ENCODE data around the gene PSMA7. TPM values are rescaled to one million over a fixed set of nuclear protein-coding genes. Genes with fewer than 3 reads are reported as not detected.

Gene PSMA7
- total RNA-seq, 1 donor from 2014 or later, result 301 TPM

DNA sequence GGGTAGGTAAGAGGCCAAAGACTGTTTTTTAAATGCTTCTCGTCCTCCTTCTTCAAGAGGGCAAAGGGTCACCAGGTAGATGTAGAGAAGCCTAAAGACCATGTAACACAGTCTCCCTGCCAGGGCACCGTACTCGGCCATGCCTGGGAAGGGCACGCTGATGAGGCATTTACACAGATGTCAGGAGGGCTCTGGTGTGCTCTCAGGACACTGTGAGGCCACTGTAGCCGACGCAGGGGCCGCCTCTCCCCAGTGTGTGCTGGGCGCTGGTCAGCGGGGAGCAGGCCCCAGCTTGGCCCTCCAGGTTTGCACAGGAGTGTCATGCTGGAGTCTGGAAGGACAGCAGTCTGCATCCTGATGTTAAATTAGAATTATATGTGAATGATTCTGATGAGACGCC lies 32.5 kb upstream of the PSMA7 start:
- no peaks in the 10 kb centered on the region for H3K9me3 ChIP-seq
- TF ChIP-seq, protein P1, sequence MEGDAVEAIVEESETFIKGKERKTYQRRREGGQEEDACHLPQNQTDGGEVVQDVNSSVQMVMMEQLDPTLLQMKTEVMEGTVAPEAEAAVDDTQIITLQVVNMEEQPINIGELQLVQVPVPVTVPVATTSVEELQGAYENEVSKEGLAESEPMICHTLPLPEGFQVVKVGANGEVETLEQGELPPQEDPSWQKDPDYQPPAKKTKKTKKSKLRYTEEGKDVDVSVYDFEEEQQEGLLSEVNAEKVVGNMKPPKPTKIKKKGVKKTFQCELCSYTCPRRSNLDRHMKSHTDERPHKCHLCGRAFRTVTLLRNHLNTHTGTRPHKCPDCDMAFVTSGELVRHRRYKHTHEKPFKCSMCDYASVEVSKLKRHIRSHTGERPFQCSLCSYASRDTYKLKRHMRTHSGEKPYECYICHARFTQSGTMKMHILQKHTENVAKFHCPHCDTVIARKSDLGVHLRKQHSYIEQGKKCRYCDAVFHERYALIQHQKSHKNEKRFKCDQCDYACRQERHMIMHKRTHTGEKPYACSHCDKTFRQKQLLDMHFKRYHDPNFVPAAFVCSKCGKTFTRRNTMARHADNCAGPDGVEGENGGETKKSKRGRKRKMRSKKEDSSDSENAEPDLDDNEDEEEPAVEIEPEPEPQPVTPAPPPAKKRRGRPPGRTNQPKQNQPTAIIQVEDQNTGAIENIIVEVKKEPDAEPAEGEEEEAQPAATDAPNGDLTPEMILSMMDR (IDR thresholded peaks at IDR 0.05), result no peak
- H3K4me3 ChIP-seq, result no peak overlapping the region
- peaks cover 20 to 35% of the 10 kb centered on the region in 2 donors for H3K36me3 ChIP-seq
- DNase-seq (ENCODE audit: low spot score in 2 of 2), result no peak
- no peak overlapping the region for H3K27ac ChIP-seq
- no peaks in the 10 kb centered on the region for H3K4me1 ChIP-seq
- intact Hi-C loops (cut with DNase I), result no loop called here
- H3K27me3 ChIP-seq, result no peaks in the 10 kb centered on the region

- H3K27me3 ChIP-seq, result no peaks in the 10 kb centered on the region
- no peak overlapping the region for H3K27ac ChIP-seq
- H3K9me3 ChIP-seq, result no peaks in the 10 kb centered on the region
- H3K4me3 ChIP-seq, result no peak overlapping the region
- no peak for DNase-seq (ENCODE audit: low spot score in 2 of 2)
- H3K36me3 ChIP-seq, result peaks cover 20 to 36% of the 10 kb centered on the region in 2 donors
- TF ChIP-seq, protein P1 (IDR thresholded peaks at IDR 0.05), result no peak
- H3K4me1 ChIP-seq, result no peaks in the 10 kb centered on the region
- intact Hi-C loops (cut with DNase I), result no loop called here
These were observed 31.9 kb upstream of the PSMA7 start for GRCh38 chr20:62174870-62175624.

- H3K36me3 ChIP-seq, result peaks cover 20 to 44% of the 10 kb centered on the region in 2 donors
- TF ChIP-seq, protein P1 (IDR thresholded peaks at IDR 0.05), result no peak
- DNase-seq (ENCODE audit: low spot score in 2 of 2), result no peak
- H3K27me3 ChIP-seq, result no peaks in the 10 kb centered on the region
- no peak overlapping the region for H3K27ac ChIP-seq
- intact Hi-C loops (cut with DNase I), result no loop called here
- H3K9me3 ChIP-seq, result no peaks in the 10 kb centered on the region
- no peak overlapping the region for H3K4me3 ChIP-seq
- no peaks in the 10 kb centered on the region for H3K4me1 ChIP-seq
These were observed 31.0 kb upstream of the PSMA7 start for GRCh38 chr20:62174021-62174804.

GRCh38 chr20:62172666-62173065 lies 29.5 kb upstream of the PSMA7 start:
- H3K4me1 ChIP-seq, result no peaks in the 10 kb centered on the region
- H3K27me3 ChIP-seq, result no peaks in the 10 kb centered on the region
- TF ChIP-seq, protein P1 (IDR thresholded peaks at IDR 0.05), result no peak
- H3K27ac ChIP-seq, result no peak overlapping the region
- intact Hi-C loops (cut with DNase I), result no loop called here
- H3K4me3 ChIP-seq, result no peak overlapping the region
- H3K36me3 ChIP-seq, result peaks cover 20 to 55% of the 10 kb centered on the region in 2 donors
- no peak for DNase-seq (ENCODE audit: low spot score in 2 of 2)
- H3K9me3 ChIP-seq, result no peaks in the 10 kb centered on the region

GRCh38 chr20:62171245-62171644 lies 28.1 kb upstream of the PSMA7 start:
- Histone ChIP-seq H3K27me3 (no peaks in the 10 kb centered on the region), H3K27ac (no peak overlapping the region), H3K4me3 (no peak overlapping the region), H3K9me3 (no peaks in the 10 kb centered on the region), H3K4me1 (no peaks in the 10 kb centered on the region), H3K36me3 (peaks cover 20 to 62% of the 10 kb centered on the region in 2 donors)
- intact Hi-C loops (cut with DNase I), result no loop called here
- TF ChIP-seq, protein P1 (IDR thresholded peaks at IDR 0.05), result no peak
- no peak for DNase-seq (ENCODE audit: low spot score in 2 of 2)

Measured in ascending aorta (tissue), 2 donors.